ENCODE results near the gene HOXD13. TPM values are rescaled to one million over a fixed set of nuclear protein-coding genes. Genes with fewer than 3 reads are reported as not detected.
A peak's percentile ranks its signal among the peaks of the same experiment; 100 is the strongest.

HOXD13 gene
- total RNA-seq, 4 donors from 2014 or later = not detected

DNA sequence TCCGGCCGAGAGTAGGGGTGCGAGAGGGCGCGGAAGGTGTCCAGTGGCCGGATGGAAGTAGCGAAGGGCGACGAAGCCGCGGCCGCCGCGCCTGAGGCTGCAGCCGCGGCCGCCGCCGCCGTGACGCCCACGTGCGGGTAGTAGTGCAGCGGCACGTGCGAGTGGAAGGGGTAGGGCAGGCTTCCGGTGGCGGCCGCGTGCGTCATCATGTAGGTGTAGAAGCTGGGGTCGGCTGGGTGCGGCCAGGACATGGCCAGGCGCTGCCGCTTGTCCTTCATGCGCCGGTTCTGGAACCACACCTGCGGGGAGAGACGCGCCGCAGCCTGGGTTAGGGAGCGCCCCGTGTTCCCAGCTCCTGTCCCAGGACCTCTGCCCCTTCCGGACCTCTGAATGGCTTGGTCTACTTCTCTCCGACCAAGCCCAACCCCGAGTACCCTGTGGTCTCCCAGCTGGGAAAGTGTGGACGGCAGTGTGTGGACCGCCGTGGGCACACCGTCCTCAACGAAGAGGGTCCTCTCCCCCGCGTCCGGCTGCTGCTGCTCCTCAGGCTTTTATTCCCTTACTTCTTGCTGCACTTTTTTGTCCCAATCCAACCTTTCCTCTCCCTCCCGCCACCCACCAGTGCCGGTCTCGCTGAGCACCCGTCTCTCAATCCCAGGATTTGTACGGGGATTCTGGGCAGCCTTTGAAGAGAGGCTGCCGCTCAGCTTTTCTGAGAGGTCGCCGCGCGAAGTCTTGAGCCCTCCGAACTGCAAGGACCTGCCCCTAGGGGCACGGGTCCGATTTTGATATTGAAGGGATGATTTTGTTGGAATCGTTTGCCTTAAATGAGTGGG, 11.8 kb upstream of the HOXD13 start:
- TF ChIP-seq, protein P1, sequence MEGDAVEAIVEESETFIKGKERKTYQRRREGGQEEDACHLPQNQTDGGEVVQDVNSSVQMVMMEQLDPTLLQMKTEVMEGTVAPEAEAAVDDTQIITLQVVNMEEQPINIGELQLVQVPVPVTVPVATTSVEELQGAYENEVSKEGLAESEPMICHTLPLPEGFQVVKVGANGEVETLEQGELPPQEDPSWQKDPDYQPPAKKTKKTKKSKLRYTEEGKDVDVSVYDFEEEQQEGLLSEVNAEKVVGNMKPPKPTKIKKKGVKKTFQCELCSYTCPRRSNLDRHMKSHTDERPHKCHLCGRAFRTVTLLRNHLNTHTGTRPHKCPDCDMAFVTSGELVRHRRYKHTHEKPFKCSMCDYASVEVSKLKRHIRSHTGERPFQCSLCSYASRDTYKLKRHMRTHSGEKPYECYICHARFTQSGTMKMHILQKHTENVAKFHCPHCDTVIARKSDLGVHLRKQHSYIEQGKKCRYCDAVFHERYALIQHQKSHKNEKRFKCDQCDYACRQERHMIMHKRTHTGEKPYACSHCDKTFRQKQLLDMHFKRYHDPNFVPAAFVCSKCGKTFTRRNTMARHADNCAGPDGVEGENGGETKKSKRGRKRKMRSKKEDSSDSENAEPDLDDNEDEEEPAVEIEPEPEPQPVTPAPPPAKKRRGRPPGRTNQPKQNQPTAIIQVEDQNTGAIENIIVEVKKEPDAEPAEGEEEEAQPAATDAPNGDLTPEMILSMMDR (IDR thresholded peaks at IDR 0.05 in 4 of 5, conservative IDR thresholded peaks at IDR 0.05 in 1 of 5) = no peak
- TF ChIP-seq POLR2A (IDR thresholded peaks at IDR 0.05) = no peak
- Histone ChIP-seq H3K4me3 (peak overlapping the region in 3 of 4 donors; percentile 10 to 32 (median 16)), H3K27ac (no peak overlapping the region), H3K4me1 (peaks cover 17 to 26% of the 10 kb centered on the region in 2 donors), H3K27me3 (peaks cover 94 to 97% (median 95%) of the 10 kb centered on the region in 3 donors), H3K9me3 (no peaks in the 10 kb centered on the region), H3K36me3 (no peaks in the 10 kb centered on the region)
- ATAC-seq = peak in 1 of 2 donors; percentile 16
- DNase-seq = no peak
- intact Hi-C loops (cut with DNase I; ENCODE audit: low total_unique reads) = loop anchor here (5.0 kb wide), 1 partner anchor 223 kb away; no protein-coding TSS in a partner anchor
- in situ Hi-C loops (cut with MboI; ENCODE audit: low sequenced_read_pairs in 4 of 4) = loop anchor here in 2 of 4 donors (25.0 kb wide), 1 partner anchor 718 kb away; no protein-coding TSS in a partner anchor

DNA sequence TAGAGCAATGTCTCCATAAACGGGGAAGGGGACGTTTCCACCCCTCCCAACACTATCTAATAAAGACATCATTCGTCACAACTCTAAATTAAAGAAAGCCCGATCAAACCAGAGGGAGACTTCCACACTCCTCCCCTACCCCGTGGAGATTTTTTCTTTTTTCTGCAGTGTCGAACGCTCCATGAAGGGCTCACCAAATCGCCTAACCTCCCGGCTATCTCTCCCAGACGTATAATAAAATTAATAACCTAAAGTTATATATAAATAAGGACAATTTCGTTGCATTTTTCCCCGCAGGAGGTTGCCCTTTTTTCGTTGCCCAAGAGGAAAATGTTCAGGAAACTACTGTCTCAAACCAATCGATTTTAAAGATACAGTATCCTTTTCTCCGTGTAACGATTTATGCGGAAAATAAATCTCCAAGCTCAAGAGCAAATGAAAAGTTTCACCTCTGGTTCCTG, 11.1 kb upstream of the HOXD13 start:
- TF ChIP-seq, protein P1 (IDR thresholded peaks at IDR 0.05 in 4 of 5, conservative IDR thresholded peaks at IDR 0.05 in 1 of 5) = no peak
- TF ChIP-seq POLR2A (IDR thresholded peaks at IDR 0.05) = no peak
- ATAC-seq (no peak), DNase-seq (no peak)
- Histone ChIP-seq H3K9me3 (no peaks in the 10 kb centered on the region), H3K4me1 (peaks cover 17 to 32% of the 10 kb centered on the region in 2 donors), H3K4me3 (peak overlapping the region in 1 of 4 donors; percentile 29), H3K27ac (no peak overlapping the region), H3K36me3 (no peaks in the 10 kb centered on the region), H3K27me3 (peaks cover 94 to 97% (median 95%) of the 10 kb centered on the region in 3 donors)
- intact Hi-C loops (cut with DNase I; ENCODE audit: low total_unique reads) = loop anchor here (5.0 kb wide), 1 partner anchor 224 kb away; no protein-coding TSS in a partner anchor
- in situ Hi-C loops (cut with MboI; ENCODE audit: low sequenced_read_pairs in 4 of 4) = loop anchor here in 2 of 4 donors (25.0 kb wide), 1 partner anchor 719 kb away; no protein-coding TSS in a partner anchor

DNA sequence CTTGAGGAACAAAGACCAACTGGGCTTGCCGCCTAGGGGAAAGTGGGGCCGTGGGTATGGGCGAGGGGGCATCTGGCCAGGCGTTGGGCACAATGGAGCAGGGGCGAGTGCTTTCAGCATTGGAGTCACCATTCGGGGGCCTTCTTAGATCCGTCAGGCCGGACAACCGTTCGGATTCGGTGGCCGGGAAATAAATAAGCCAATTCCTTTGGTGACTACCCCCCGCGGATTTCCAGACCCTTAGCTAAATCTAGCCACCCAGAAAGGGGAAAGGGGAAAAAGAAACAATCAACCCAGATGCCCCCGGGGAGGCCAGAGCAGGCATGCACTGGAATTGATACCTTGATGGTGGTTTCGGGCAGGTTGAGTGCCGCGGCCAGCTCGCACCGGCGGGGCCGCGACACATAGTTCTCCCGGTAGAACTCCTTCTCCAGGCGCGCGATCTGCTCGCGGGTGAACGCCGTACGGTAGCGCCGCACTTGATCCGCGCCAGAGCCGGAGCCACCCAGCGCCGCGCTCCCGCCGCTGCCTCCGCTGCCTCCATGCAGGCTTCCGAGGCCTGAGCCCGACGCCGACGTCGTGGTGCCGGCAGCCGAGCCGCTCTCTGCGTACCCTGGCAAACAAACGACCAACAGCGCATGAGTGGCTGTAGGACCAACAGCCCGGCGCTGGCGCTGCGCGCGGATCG, 10.5 kb upstream of the HOXD13 start:
- DNase-seq (no peak), ATAC-seq (no peak)
- H3K36me3 ChIP-seq = no peaks in the 10 kb centered on the region
- no peak overlapping the region for H3K27ac ChIP-seq
- no peaks in the 10 kb centered on the region for H3K9me3 ChIP-seq
- peaks cover 91 to 95% (median 95%) of the 10 kb centered on the region in 3 donors for H3K27me3 ChIP-seq
- in situ Hi-C loops (cut with MboI; ENCODE audit: low sequenced_read_pairs in 4 of 4) = loop anchor here in 2 of 4 donors (25.0 kb wide), 1 partner anchor 720 kb away; no protein-coding TSS in a partner anchor
- peaks cover 17 to 33% of the 10 kb centered on the region in 2 donors for H3K4me1 ChIP-seq
- H3K4me3 ChIP-seq = peak overlapping the region in 1 of 4 donors; percentile 29
- intact Hi-C loops (cut with DNase I; ENCODE audit: low total_unique reads) = loop anchor here (5.0 kb wide), 1 partner anchor 225 kb away; no protein-coding TSS in a partner anchor
- TF ChIP-seq, protein P1 (IDR thresholded peaks at IDR 0.05 in 4 of 5, conservative IDR thresholded peaks at IDR 0.05 in 1 of 5) = no peak
- no peak for TF ChIP-seq POLR2A (IDR thresholded peaks at IDR 0.05)

DNA sequence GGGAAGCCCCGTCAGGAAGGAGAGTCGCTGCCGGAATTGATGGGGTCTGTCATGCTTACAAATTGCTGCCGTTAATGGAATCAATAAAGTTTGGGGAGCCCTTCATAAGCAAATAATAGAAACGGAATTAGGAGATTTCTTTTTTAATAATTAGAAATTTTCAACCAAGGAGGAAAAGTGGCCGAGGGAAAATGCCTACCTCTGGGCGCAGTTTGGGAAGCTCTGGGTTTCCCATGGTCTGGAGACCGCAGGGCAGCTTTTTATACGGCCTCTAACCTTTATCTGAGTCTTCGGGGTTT, 10.0 kb upstream of the HOXD13 start:
- Histone ChIP-seq H3K27ac (no peak overlapping the region), H3K9me3 (no peaks in the 10 kb centered on the region), H3K36me3 (no peaks in the 10 kb centered on the region), H3K4me3 (peak overlapping the region in 1 of 4 donors; percentile 30), H3K27me3 (peaks cover 91 to 95% (median 95%) of the 10 kb centered on the region in 3 donors), H3K4me1 (peaks cover 17 to 33% of the 10 kb centered on the region in 2 donors)
- no peak for TF ChIP-seq POLR2A (IDR thresholded peaks at IDR 0.05)
- no peak for ATAC-seq
- no peak for DNase-seq
- intact Hi-C loops (cut with DNase I; ENCODE audit: low total_unique reads) (loop anchor here (5.0 kb wide), 1 partner anchor 225 kb away; no protein-coding TSS in a partner anchor), in situ Hi-C loops (cut with MboI; ENCODE audit: low sequenced_read_pairs in 4 of 4) (loop anchor here in 2 of 4 donors (25.0 kb wide), 1 partner anchor 720 kb away; no protein-coding TSS in a partner anchor)

All from gastrocnemius medialis (tissue), 4 donors.